HL-60/S4 treated with retinoic acid at 250 ng/mL for 4 days and 3 days (cell line): ENCODE data around the gene POU2F3.

ENCODE experiments used
- in situ Hi-C: fragments of 300-500 bp; cut with MboI; formaldehyde crosslinking; loops from 2 replicates; pipeline ENCODE4 v1.7.0; 2022; ENCODE audit warnings: low sequenced_read_pairs

The POU2F3 gene

DNA sequence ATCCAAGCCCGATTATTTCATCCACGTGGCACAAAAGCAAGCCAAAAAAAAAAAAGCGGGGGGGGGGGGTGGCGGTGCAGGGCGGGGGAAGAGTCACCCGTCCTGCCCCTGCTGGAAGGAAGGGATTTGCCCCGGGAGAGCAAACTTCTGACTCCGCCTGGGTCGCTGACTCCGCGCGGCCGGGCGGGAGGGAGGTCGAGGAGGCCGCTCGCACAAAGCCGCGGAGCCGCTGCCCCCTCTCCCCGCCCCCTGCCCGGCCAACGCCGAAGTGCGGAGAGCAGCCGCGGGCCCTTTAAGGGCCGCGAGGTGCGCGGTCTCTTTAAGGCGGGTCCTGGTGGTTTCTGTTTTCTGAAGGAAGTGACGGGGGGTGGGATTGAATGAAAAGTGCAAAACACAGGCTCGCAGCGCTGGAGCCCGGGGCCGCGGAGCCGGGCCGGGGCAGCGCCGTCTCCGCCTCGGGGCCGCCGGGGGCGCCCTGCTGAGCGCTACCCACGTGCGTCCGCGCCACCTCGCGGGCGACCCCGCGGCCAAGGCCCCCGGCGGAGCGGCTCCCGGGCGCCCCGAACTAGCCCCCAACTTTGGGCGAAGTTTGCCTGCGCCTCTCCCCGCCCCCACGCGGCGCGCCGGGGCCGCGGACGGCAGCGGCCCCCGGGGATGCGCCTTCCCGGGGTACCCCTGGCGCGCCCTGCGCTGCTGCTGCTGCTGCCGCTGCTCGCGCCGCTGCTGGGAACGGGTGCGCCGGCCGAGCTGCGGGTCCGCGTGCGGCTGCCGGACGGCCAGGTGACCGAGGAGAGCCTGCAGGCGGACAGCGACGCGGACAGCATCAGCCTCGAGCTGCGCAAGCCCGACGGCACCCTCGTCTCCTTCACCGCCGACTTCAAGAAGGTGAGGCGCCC, 29.1 kb upstream of the POU2F3 start, which contains the start of gene OAF:
OAF (plus strand) TSS at position 407 of the 896 bp plus-strand sequence; CDS start at position 655, 248 bp downstream.
- in situ Hi-C loops: no loop called here

DNA sequence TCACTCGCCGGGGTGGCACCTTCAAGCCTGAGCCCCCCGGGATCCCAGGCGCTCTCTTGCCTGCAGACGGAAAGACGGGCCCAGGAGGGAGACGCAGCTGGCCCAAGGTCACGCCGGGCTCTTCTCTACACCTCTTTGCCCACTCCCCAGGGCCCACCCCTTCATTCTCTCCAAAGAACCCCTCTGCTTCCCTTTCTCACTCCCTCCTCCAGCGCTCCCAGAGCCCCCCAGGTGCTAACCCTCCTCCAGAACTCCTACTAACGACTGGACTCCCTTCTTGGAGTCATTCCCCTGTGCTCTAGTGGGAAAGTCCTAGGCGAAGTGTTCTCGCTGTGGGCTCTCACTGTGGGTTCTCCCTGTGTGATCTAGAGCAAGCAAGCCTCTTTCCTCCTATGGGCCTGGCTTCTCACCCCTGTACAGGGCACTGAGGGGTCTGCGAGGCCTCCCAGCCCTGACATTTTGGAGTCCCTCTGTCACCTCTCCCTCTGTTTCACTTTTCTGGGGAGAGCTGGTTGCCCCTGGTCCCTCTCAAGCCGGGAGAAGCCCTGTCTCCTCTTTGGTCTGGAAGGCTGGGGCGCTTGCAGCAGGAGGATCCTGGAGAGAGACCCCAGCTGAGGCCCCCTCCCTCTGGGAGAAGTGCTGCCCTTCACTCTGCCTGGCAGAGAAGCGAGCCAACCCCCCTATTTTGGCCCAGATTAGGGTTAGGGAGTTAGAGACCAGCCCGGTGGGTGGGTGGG, 28.2 kb upstream of the POU2F3 start:
- in situ Hi-C loops: no loop called here

GRCh38 chr11:120212259-120212878, 27.6 kb upstream of the POU2F3 start:
- in situ Hi-C loops: no loop called here

- in situ Hi-C loops: no loop called here
These were observed 27.0 kb upstream of the POU2F3 start for GRCh38 chr11:120212926-120213325.

DNA sequence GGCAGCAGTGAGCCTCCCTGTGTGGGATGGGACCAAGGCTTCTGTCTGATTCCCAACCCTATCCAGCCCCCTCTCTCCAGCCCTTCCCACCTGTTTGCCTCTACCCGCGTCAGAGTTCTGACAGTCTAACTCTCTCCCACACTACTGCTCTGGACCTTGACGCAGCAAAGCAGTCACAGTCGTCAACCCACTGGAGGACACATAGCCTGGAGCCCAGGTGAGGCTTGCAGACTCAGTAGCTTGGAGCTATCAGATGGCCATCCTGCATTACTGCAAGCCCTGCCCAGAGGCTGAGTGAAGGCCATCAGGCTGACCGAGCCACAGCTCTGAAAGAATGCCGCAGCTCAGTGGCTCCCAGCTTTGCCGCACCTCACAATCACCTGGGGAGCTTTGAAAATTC, 25.4 kb upstream of the POU2F3 start:
- in situ Hi-C loops: no loop called here

DNA sequence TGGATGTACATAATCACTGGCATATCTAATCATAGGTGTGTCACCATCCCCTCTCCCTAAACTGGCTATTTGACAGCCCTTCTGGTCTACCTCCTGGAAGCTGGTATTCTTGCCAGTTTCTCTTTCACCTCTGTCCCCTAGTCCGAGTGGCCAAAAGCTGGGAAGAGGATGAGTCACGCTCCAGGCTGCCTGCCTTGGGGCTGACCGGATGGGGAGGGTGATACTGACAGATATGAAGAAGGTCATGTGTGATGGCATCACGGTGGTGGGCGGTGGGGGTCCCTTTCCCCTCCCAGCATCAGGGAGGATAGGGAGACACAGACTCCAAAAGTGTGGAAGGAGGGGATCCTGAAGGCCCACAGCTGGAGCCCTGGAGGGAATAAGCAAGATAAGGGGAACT, 24.3 kb upstream of the POU2F3 start:
- in situ Hi-C loops: no loop called here

GRCh38 chr11:120216426-120217102, 23.4 kb upstream of the POU2F3 start:
- in situ Hi-C loops: no loop called here

- in situ Hi-C loops: no loop called here
These were observed 22.4 kb upstream of the POU2F3 start for GRCh38 chr11:120217526-120217925.

DNA sequence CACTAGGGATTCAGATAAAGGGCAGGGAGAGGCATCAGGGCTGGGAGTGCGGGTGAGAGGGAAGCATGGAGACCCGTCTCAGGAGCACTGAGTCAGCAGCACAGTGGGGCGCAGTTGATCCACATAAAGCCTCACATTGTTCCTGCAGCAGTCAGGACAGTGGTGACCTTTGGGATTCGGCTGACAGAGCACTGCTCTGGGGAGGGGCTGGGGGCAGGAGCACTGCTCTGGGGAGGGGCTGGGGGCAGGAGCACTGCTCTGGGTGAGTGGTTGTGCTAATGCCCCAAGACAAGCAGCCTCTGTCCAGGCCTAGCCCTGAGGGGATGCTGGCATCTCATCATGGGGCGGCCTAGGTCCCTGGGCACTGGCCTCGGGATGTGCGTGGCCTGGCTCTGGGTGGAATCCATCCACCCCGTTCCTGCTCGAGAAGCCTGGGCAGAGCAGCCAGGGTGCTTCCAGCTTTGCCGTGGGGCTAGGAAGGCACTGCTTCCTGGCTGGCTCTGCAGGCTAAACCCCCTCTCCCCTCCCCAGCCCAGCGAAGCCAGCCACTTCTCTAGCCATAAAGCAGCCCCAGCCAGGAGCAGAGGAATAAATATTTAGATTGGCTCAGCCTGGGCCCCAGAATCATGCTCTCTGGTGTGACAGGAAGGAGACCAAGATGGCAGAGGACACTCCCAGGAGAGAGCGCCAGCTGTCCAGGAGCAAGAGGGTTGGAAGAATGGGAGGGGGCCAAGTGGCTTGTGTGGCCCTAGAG, 21.8 kb upstream of the POU2F3 start:
- in situ Hi-C loops: no loop called here

- in situ Hi-C loops: no loop called here
These were observed 21.3 kb upstream of the POU2F3 start for GRCh38 chr11:120218695-120219033.

DNA sequence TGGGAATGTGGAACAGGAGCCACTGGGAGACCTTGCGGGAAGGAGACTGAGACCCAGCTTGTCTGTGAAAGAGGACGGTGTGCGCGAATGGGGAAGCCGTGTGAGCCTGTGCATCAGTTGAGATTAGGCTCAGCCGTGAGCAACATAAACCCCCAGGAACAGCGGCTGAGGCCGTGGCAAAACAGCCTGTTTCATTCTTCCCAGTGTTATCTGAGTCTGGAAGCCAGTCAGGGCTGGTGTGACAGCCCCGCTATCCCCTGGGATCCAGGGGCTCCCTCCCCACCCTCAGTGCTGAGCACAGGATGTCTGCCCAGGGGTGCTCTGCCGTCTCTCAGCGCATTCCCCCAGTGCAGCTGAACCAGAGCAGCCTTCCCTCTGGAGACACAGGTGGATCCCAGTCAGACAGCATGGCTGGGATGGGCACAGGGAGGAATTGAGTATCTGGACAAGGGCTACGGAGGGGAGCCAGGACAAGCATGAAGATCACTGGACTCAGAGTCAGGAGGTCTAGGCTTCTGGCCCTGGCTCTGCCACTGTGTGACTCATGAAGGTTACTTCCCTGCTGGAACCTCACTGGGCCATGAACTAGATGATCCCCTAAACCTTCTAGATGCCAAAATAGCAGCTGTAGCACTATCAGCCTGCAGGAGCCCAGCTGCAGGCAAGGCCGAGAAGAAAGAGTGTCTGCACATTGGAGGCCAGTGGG, 20.6 kb upstream of the POU2F3 start:
- in situ Hi-C loops: no loop called here

DNA sequence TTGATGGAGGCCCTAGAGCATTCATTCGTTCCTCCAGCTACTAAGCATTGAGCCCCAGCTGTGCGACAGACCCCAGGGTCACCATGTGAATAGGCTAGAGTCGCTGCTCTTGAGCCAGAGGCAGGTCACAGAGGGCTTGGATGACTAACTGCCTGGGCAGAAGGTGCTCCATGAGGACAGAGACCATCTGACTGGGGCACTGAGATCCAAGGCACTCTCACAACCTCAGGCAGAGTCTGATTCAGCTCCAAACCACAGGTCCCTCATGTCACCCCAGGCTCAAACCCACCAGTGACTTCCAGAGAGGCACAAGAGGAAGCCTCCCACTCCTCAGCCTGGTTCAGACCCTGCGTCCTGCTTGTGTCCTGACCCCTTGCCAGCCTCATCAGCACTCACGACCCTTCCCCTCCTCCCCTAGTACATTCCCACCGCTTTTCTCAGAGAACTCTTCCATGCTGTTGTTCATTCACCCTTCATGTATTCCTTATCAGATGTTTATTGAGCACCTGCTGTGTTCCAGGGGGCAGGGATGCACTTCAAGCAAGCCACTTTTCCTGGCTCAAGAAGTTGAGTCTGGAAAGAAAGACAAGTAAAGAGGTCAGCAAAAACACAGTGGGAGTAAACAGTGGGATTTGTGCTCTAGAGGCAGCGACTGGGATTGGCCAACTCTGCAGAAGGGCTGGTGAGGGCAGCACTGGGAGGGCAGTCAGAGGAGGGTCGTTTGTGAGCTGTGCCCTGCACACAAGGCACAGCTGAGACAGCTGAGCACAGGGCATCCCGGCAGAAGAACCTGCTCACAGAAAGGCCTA, 19.8 kb upstream of the POU2F3 start:
- in situ Hi-C loops: no loop called here

- in situ Hi-C loops: no loop called here
These were observed 19.2 kb upstream of the POU2F3 start for GRCh38 chr11:120220747-120221037.

DNA sequence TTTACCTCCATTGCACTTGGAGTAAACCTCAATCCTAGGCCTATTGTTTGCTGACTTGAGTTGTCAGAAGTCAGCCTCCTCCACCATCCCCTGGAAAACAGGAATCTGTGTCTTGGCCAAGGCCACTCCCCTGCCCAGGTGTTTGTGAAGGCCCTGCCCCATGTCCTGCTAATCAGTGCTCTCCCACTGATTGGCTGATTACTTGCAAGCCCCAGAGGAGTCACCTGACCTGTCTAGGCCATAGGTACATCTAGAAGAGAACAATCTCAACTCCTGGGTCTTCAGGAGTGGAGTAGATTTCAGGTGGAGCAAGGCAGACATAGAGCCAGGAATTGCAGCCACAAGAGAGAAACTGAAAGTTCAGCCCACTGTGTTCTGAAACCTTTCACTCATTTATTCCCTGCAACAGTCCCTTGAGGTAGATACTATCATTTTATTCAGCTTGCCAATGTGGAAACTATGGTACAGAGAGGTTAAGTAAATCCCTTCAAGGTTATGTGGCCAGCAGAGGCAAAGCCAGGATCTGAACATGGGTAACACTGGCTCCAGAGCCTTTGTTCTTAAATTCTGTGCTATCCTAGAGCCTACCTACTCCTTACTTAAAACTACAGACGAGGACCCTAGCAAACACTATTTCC, 18.7 kb upstream of the POU2F3 start:
- in situ Hi-C loops: no loop called here

DNA sequence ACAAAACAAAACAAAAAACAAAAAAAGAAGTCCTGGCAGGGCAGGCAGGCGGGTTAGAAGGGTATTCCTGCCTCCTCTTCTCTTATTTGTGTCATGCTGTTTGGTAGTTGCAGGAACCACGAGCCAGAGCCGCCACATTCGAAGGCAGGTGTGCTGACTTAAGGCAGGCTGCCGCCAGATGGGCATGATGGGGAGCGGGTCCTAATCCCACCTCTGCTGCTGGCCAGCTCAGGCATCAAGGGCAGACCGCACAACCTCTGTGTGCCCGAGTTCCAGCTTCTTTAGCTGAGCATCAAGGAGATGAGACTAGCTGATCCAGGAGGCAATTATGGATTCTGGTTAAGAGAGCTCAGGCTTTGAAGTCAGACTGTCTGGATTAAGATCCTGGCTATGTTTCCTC, 17.0 kb upstream of the POU2F3 start:
- in situ Hi-C loops: no loop called here

GRCh38 chr11:120223793-120224192, 16.1 kb upstream of the POU2F3 start:
- in situ Hi-C loops: no loop called here

- in situ Hi-C loops: no loop called here
These were observed 15.6 kb upstream of the POU2F3 start for GRCh38 chr11:120224361-120224760.
